H9 (cell line): Measurements from ENCODE around the gene VGLL2. TPM values are rescaled to one million over a fixed set of nuclear protein-coding genes. Genes with fewer than 3 reads are reported as not detected.

Experiments used
- DNase-seq: peaks from one replicate; pipeline ENCODE4 v3.0.0-alpha.2; 2017
- H2AFZ ChIP-seq: one replicate; pipeline ENCODE4 v1.6.1; 2013; ENCODE audit warnings: mild to moderate bottlenecking, low read length, control low read depth, moderate library complexity
- H2AK5ac ChIP-seq: 2 replicates; pipeline ENCODE4 v1.6.1; 2013; ENCODE audit warnings: low read length, control low read depth, mixed read lengths; ENCODE audit not compliant: insufficient read length
- H2BK120ac ChIP-seq: one replicate; pipeline ENCODE4 v1.6.1; 2013; ENCODE audit warnings: low read depth, mild to moderate bottlenecking, low read length, control low read depth, inconsistent platforms; ENCODE audit not compliant: poor library complexity, severe bottlenecking
- H2BK12ac ChIP-seq: 2 replicates; pipeline ENCODE4 v1.6.1; 2013; ENCODE audit warnings: low read length, control low read depth, mixed read lengths, low read depth; ENCODE audit not compliant: insufficient read length
- H2BK15ac ChIP-seq: 2 replicates; pipeline ENCODE4 v1.6.1; 2013; ENCODE audit warnings: low read depth, low read length, control low read depth
- H2BK20ac ChIP-seq: one replicate; pipeline ENCODE4 v1.6.1; 2013; ENCODE audit warnings: low read depth, mild to moderate bottlenecking, low read length, control low read depth, inconsistent platforms; ENCODE audit not compliant: poor library complexity, severe bottlenecking
- H2BK5ac ChIP-seq: 2 replicates; pipeline ENCODE4 v1.6.1; 2013; ENCODE audit warnings: low read length, control low read depth, mixed read lengths; ENCODE audit not compliant: insufficient read length
- H3K14ac ChIP-seq: 2 replicates; pipeline ENCODE4 v1.6.1; 2013; ENCODE audit warnings: low read length, control low read depth; ENCODE audit not compliant: insufficient read depth
- H3K18ac ChIP-seq: 2 replicates; pipeline ENCODE4 v1.6.1; 2013; ENCODE audit warnings: low read depth, mild to moderate bottlenecking, mixed read lengths, low read length, control low read depth; ENCODE audit not compliant: insufficient read length
- H3K23ac ChIP-seq: 2 replicates; pipeline ENCODE4 v1.6.1; 2013; ENCODE audit warnings: low read length, control low read depth, mixed read lengths, low read depth; ENCODE audit not compliant: insufficient read length
- H3K23me2 ChIP-seq: 2 replicates; pipeline ENCODE4 v1.6.1; 2013; ENCODE audit warnings: low read depth, mild to moderate bottlenecking, mixed read lengths, low read length, control low read depth; ENCODE audit not compliant: insufficient read length, poor library complexity, severe bottlenecking
- H3K27ac ChIP-seq: 2 replicates; pipeline ENCODE4 v1.5.1; 2013; ENCODE audit warnings: low read length, control low read depth, mixed read lengths, low read depth; ENCODE audit not compliant: insufficient read length
- H3K27me3 ChIP-seq: 2 replicates; pipeline ENCODE4 v1.6.1; 2013; ENCODE audit warnings: low read length, control low read depth, inconsistent platforms; ENCODE audit not compliant: insufficient read depth
- H3K4ac ChIP-seq: 2 replicates; pipeline ENCODE4 v1.6.1; 2013; ENCODE audit warnings: low read depth, mild to moderate bottlenecking, control low read depth, inconsistent platforms, low read length, moderate library complexity
- H3K4me1 ChIP-seq: 2 replicates; pipeline ENCODE4 v1.6.1; 2013; ENCODE audit warnings: low read length, control low read depth, inconsistent platforms; ENCODE audit not compliant: insufficient read depth
- H3K4me2 ChIP-seq: 2 replicates; pipeline ENCODE4 v1.6.1; 2013; ENCODE audit warnings: low read length, control low read depth, mixed read lengths; ENCODE audit not compliant: insufficient read length, insufficient read depth
- H3K56ac ChIP-seq: 2 replicates; pipeline ENCODE4 v1.6.1; 2013; ENCODE audit warnings: low read depth, mild to moderate bottlenecking, mixed read lengths, low read length, control low read depth; ENCODE audit not compliant: insufficient read length
- H3K79me1 ChIP-seq: 2 replicates; pipeline ENCODE4 v1.6.1; 2013; ENCODE audit warnings: low read depth, mild to moderate bottlenecking, moderate library complexity, low read length, control low read depth, inconsistent platforms; ENCODE audit not compliant: insufficient read depth, poor library complexity, severe bottlenecking
- H3K79me2 ChIP-seq: 2 replicates; pipeline ENCODE4 v1.6.1; 2013; ENCODE audit warnings: low read length, control low read depth, inconsistent platforms; ENCODE audit not compliant: insufficient read depth
- H3K9ac ChIP-seq: 2 replicates; pipeline ENCODE4 v1.6.1; 2013; ENCODE audit warnings: low read length, control low read depth, mixed read lengths; ENCODE audit not compliant: insufficient read length; ENCODE audit errors: extremely low read depth
- H3K9me3 ChIP-seq: one replicate; pipeline ENCODE4 v1.6.1; 2013; ENCODE audit warnings: low read depth, low read length, inconsistent platforms; ENCODE audit not compliant: control insufficient read depth
- H3T11ph ChIP-seq: one replicate; pipeline ENCODE4 v1.6.1; 2013; ENCODE audit warnings: mild to moderate bottlenecking, low read length, control low read depth, inconsistent platforms
- H4K20me1 ChIP-seq: one replicate; pipeline ENCODE4 v1.6.1; 2013; ENCODE audit not compliant: control insufficient read depth, insufficient read length, insufficient read depth
- H4K5ac ChIP-seq: 2 replicates; pipeline ENCODE4 v1.6.1; 2013; ENCODE audit warnings: low read depth, mild to moderate bottlenecking, mixed read lengths, low read length, control low read depth; ENCODE audit not compliant: insufficient read length
- H4K8ac ChIP-seq: replicated peaks from 2 replicates; pipeline ENCODE4 v1.6.1; 2013; ENCODE audit warnings: low read length, control low read depth, mixed read lengths, low read depth; ENCODE audit not compliant: insufficient read length
- H4K91ac ChIP-seq: 2 replicates; pipeline ENCODE4 v1.6.1; 2013; ENCODE audit warnings: low read depth, mild to moderate bottlenecking, moderate library complexity, mixed read lengths, low read length, control low read depth; ENCODE audit not compliant: insufficient read length
- H3K27ac Mint-ChIP-seq, 3 experiments: 2 replicates in 2 of 3; 3 replicates in 1 of 3; pipeline ENCODE4 v1.8.0; 2020 to 2021; ENCODE audit warnings: mixed read lengths in 3 of 3, mild to moderate bottlenecking in 1 of 3, moderate library complexity in 1 of 3
- H3K27me3 Mint-ChIP-seq: 2 replicates; pipeline ENCODE4 v1.8.0; 2021; ENCODE audit warnings: low read depth, mild to moderate bottlenecking, moderate library complexity, mixed read lengths
- H3K36me3 Mint-ChIP-seq, 3 experiments: 2 replicates in 2 of 3; 3 replicates in 1 of 3; pipeline ENCODE4 v1.8.0; 2020 to 2021; ENCODE audit warnings: low read depth in 3 of 3, mixed read lengths in 3 of 3; ENCODE audit not compliant: insufficient read depth in 1 of 3
- H3K4me1 Mint-ChIP-seq, 2 experiments: 2 replicates each; pipeline ENCODE4 v1.8.0; 2020; ENCODE audit warnings: mixed read lengths in 2 of 2
- H3K4me3 Mint-ChIP-seq, 2 experiments: 2 replicates in 1 of 2; 3 replicates in 1 of 2; pipeline ENCODE4 v1.8.0; 2020 to 2021; ENCODE audit warnings: mild to moderate bottlenecking in 2 of 2, mixed read lengths in 2 of 2, moderate library complexity in 1 of 2
- H3K9me3 Mint-ChIP-seq, 2 experiments: 2 replicates in 1 of 2; 3 replicates in 1 of 2; pipeline ENCODE4 v1.8.0; 2020; ENCODE audit warnings: mild to moderate bottlenecking in 2 of 2, mixed read lengths in 2 of 2, moderate library complexity in 1 of 2
- WGBS: extraction: QIAGEN DNeasy Blood & Tissue Kit; methylation state at CpG from one replicate; pipeline ENCODE4 v1.1.7; 2013; ENCODE audit warnings: missing lambda C conversion rate, low lambda C conversion rate, mixed read lengths; ENCODE audit not compliant: insufficient read length; ENCODE audit errors: extremely low coverage; 5-methylcytosine and 5-hydroxymethylcytosine counted together
- total RNA-seq: library from RNA; stranded (reverse); gene quantifications from 2 replicates; pipeline ENCODE4 v1.2.1, GENCODE V29; 2021
- TF ChIP-seq, protein P1 (sequence below): fragments of 200-600 bp; sonication (generic); conservative IDR thresholded peaks from 3 replicates; pipeline ENCODE4 v1.8.0; 2021; ENCODE audit warnings: antibody characterized with exemption, mild to moderate bottlenecking

VGLL2 gene
- total RNA-seq, 1 experiment from 2014 or later: not detected

GRCh38 chr6:117307655-117308054 is 42.3 kb downstream of the VGLL2 start:
- no peak overlapping the region for H2BK5ac ChIP-seq
- no peaks in the 10 kb centered on the region for H4K20me1 ChIP-seq
- no peak overlapping the region for H3K9ac ChIP-seq
- H3K4me1 Mint-ChIP-seq: peaks cover 5 to 6% of the 10 kb centered on the region in 2 experiments
- no peaks in the 10 kb centered on the region for H3K36me3 Mint-ChIP-seq
- no peak overlapping the region for H2AK5ac ChIP-seq
- H3K79me2 ChIP-seq: no peaks in the 10 kb centered on the region
- H3K23ac ChIP-seq: no peak overlapping the region
- no peak overlapping the region for H2BK15ac ChIP-seq
- H3K56ac ChIP-seq: no peak overlapping the region
- TF ChIP-seq, protein P1, sequence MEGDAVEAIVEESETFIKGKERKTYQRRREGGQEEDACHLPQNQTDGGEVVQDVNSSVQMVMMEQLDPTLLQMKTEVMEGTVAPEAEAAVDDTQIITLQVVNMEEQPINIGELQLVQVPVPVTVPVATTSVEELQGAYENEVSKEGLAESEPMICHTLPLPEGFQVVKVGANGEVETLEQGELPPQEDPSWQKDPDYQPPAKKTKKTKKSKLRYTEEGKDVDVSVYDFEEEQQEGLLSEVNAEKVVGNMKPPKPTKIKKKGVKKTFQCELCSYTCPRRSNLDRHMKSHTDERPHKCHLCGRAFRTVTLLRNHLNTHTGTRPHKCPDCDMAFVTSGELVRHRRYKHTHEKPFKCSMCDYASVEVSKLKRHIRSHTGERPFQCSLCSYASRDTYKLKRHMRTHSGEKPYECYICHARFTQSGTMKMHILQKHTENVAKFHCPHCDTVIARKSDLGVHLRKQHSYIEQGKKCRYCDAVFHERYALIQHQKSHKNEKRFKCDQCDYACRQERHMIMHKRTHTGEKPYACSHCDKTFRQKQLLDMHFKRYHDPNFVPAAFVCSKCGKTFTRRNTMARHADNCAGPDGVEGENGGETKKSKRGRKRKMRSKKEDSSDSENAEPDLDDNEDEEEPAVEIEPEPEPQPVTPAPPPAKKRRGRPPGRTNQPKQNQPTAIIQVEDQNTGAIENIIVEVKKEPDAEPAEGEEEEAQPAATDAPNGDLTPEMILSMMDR: no peak
- H3K27ac Mint-ChIP-seq: no peak overlapping the region
- no peaks in the 10 kb centered on the region for H3K23me2 ChIP-seq
- H2AFZ ChIP-seq: no peak overlapping the region
- H4K5ac ChIP-seq: no peak overlapping the region
- H3K27ac ChIP-seq: no peak overlapping the region
- H3K79me1 ChIP-seq: no peaks in the 10 kb centered on the region
- no peak overlapping the region for H4K8ac ChIP-seq
- DNase-seq: no peak
- H3K4ac ChIP-seq: no peak overlapping the region
- H2BK12ac ChIP-seq: no peak overlapping the region
- H3K4me1 ChIP-seq: no peaks in the 10 kb centered on the region
- H3K4me2 ChIP-seq: no peak overlapping the region
- H3K9me3 ChIP-seq: no peaks in the 10 kb centered on the region
- no CpG with 5 or more reads among the region's 3 CpGs for WGBS
- H3T11ph ChIP-seq: no peak overlapping the region
- no peak overlapping the region for H3K18ac ChIP-seq
- H3K27me3 Mint-ChIP-seq: no peaks in the 10 kb centered on the region
- no peak overlapping the region for H2BK120ac ChIP-seq
- no peak overlapping the region for H3K4me3 Mint-ChIP-seq
- H3K27me3 ChIP-seq: no peaks in the 10 kb centered on the region
- no peaks in the 10 kb centered on the region for H3K9me3 Mint-ChIP-seq
- no peak overlapping the region for H3K14ac ChIP-seq
- H2BK20ac ChIP-seq: no peak overlapping the region
- H4K91ac ChIP-seq: no peak overlapping the region
